H1 (cell line): ENCODE data around the gene TBX15. TPM values are rescaled to one million over a fixed set of nuclear protein-coding genes. Genes with fewer than 3 reads are reported as not detected.

Experiments
- CTCF ChIA-PET: fragments of 300-600 bp; sonication (Branson Sonifier 250); formaldehyde crosslinking; loops from one replicate; lab custom pipeline; 2021; ENCODE audit not compliant: partially characterized antibody; lab: Charles Lee
- POLR2A ChIA-PET: fragments of 300-600 bp; sonication (Branson Sonifier 250); formaldehyde crosslinking; loops from one replicate; lab custom pipeline; 2021; ENCODE audit warnings: inconsistent platforms; ENCODE audit not compliant: partially characterized antibody; lab: Charles Lee
- DNase-seq, 2 experiments: peaks; one replicate each; pipeline versions ENCODE4 v3.0.0 to v3.0.0-alpha.2; 2010 to 2022; ENCODE audit warnings: low spot score in 2 of 2, low read depth in 1 of 2, mixed read lengths in 1 of 2
- FAIRE-seq: peaks from 2 replicates; lab custom pipeline; 2011; peaks lifted over from hg19 to GRCh38; lab: Jason Lieb, UNC
- H2AFZ ChIP-seq: 2 replicates; pipeline ENCODE4 v1.8.1; 2012; ENCODE audit warnings: low read length, inconsistent platforms
- H2AK5ac ChIP-seq: 2 replicates; pipeline ENCODE4 v1.6.1; 2013; ENCODE audit warnings: low read depth, low read length
- H2BK120ac ChIP-seq: replicated peaks from 2 replicates; pipeline ENCODE3; 2013; ENCODE audit warnings: low read depth, low read length, inconsistent platforms
- H2BK12ac ChIP-seq: 2 replicates; pipeline ENCODE4 v1.6.1; 2013; ENCODE audit warnings: low read depth, low read length
- H2BK15ac ChIP-seq: 2 replicates; pipeline ENCODE4 v1.6.1; 2013; ENCODE audit warnings: low read length
- H2BK20ac ChIP-seq: 2 replicates; pipeline ENCODE4 v1.6.1; 2013; ENCODE audit warnings: low read length
- H2BK5ac ChIP-seq: 2 replicates; pipeline ENCODE4 v1.6.1; 2013; ENCODE audit warnings: low read depth, low read length
- H3K14ac ChIP-seq: 2 replicates; pipeline ENCODE4 v1.6.1; 2013; ENCODE audit warnings: inconsistent platforms; ENCODE audit not compliant: insufficient read length
- H3K18ac ChIP-seq: 2 replicates; pipeline ENCODE4 v1.6.1; 2013; ENCODE audit warnings: low read length; ENCODE audit errors: extremely low read depth
- H3K23ac ChIP-seq: 2 replicates; pipeline ENCODE4 v1.6.1; 2013; ENCODE audit warnings: inconsistent platforms; ENCODE audit not compliant: insufficient read length
- H3K23me2 ChIP-seq: 2 replicates; pipeline ENCODE4 v1.6.1; 2013; ENCODE audit warnings: low read depth, low read length
- H3K27ac ChIP-seq: 2 replicates; pipeline ENCODE4 v1.6.1; 2011; ENCODE audit warnings: low read depth, low read length, inconsistent platforms
- H3K27me3 ChIP-seq, 4 experiments: replicated peaks in 1 of 4; 1 replicate in 1 of 4; 2 replicates in 3 of 4; pipeline versions ENCODE4 v1.6.1 to v1.8.1; 2011 to 2013; ENCODE audit warnings: low read length in 3 of 4, mild to moderate bottlenecking in 3 of 4, inconsistent platforms in 2 of 4, mixed read lengths in 2 of 4, moderate library complexity in 1 of 4; ENCODE audit not compliant: control insufficient read depth in 3 of 4, insufficient read depth in 3 of 4; ENCODE audit errors: extremely low read depth in 1 of 4
- H3K36me3 ChIP-seq, 4 experiments: 2 replicates each; pipeline versions ENCODE4 v1.6.1 to v1.8.1; 2011 to 2013; ENCODE audit warnings: mild to moderate bottlenecking in 4 of 4, low read length in 3 of 4, moderate library complexity in 2 of 4, control low read depth in 1 of 4, inconsistent platforms in 1 of 4; ENCODE audit not compliant: insufficient read depth in 4 of 4, control insufficient read depth in 2 of 4
- H3K4ac ChIP-seq: replicated peaks from 2 replicates; pipeline ENCODE3; 2013; ENCODE audit warnings: low read length, low read depth, mixed read lengths, inconsistent platforms; ENCODE audit not compliant: insufficient read length
- H3K4me1 ChIP-seq, 4 experiments: replicated peaks in 1 of 4; 1 replicate in 1 of 4; 2 replicates in 3 of 4; pipeline versions ENCODE4 v1.6.1 to v1.8.1; 2011 to 2013; ENCODE audit warnings: low read length in 3 of 4, inconsistent platforms in 2 of 4, mixed read lengths in 1 of 4; ENCODE audit not compliant: insufficient read depth in 4 of 4, control insufficient read depth in 3 of 4
- H3K4me2 ChIP-seq, 2 experiments: 2 replicates each; pipeline versions ENCODE4 v1.6.1 to v1.8.1; 2011 to 2013; ENCODE audit warnings: low read depth in 2 of 2, low read length in 2 of 2, control low read depth in 1 of 2, inconsistent platforms in 1 of 2, mild to moderate bottlenecking in 1 of 2; ENCODE audit not compliant: insufficient read depth in 1 of 2
- H3K4me3 ChIP-seq, 4 experiments: fragments of 200-600, 300-600 bp in 1 of 4; sonication (generic), shearing (Covaris generic), sonication (Bioruptor Twin) in 1 of 4; 2 replicates each; pipeline versions ENCODE4 v1.5.1 to v1.8.1; 2011 to 2016; ENCODE audit warnings: low read length in 4 of 4, low read depth in 3 of 4, control low read depth in 2 of 4, inconsistent platforms in 2 of 4, mild to moderate bottlenecking in 2 of 4, mixed read lengths in 1 of 4, moderate library complexity in 1 of 4; ENCODE audit not compliant: insufficient read depth in 2 of 4; ENCODE audit errors: extremely low read depth in 1 of 4
- H3K56ac ChIP-seq: replicated peaks from 2 replicates; pipeline ENCODE3; 2013; ENCODE audit warnings: low read depth, mild to moderate bottlenecking, mixed read lengths, low read length, inconsistent platforms; ENCODE audit not compliant: insufficient read length
- H3K79me1 ChIP-seq: 2 replicates; pipeline ENCODE4 v1.6.1; 2013; ENCODE audit warnings: low read depth, low read length, control low read depth
- H3K79me2 ChIP-seq, 2 experiments: 2 replicates each; pipeline versions ENCODE4 v1.6.1 to v1.8.1; 2012 to 2013; ENCODE audit warnings: low read length in 2 of 2, mild to moderate bottlenecking in 2 of 2, inconsistent platforms in 1 of 2; ENCODE audit not compliant: insufficient read depth in 2 of 2, control insufficient read depth in 1 of 2
- H3K9ac ChIP-seq, 4 experiments: replicated peaks in 1 of 4; 1 replicate in 1 of 4; 2 replicates in 3 of 4; pipeline versions ENCODE4 v1.6.1 to v1.8.1; 2011 to 2013; ENCODE audit warnings: low read depth in 3 of 4, low read length in 3 of 4, control low read depth in 2 of 4, mild to moderate bottlenecking in 2 of 4, moderate library complexity in 2 of 4, inconsistent platforms in 1 of 4; ENCODE audit errors: extremely low read depth in 1 of 4
- H3K9me3 ChIP-seq, 2 experiments: 2 replicates each; pipeline versions ENCODE4 v1.6.1 to v1.8.1; 2012 to 2013; ENCODE audit warnings: mild to moderate bottlenecking in 2 of 2, moderate library complexity in 2 of 2, control low read depth in 1 of 2, inconsistent platforms in 1 of 2, low read depth in 1 of 2, low read length in 1 of 2, mixed read lengths in 1 of 2; ENCODE audit not compliant: insufficient read depth in 2 of 2
- H4K20me1 ChIP-seq, 2 experiments: replicated peaks in 1 of 2; 2 replicates each; pipeline versions ENCODE3 to v1.8.1; 2011 to 2013; ENCODE audit warnings: inconsistent platforms in 2 of 2, low read length in 2 of 2, mild to moderate bottlenecking in 1 of 2; ENCODE audit not compliant: insufficient read depth in 2 of 2, control insufficient read depth in 1 of 2
- H4K5ac ChIP-seq: 2 replicates; pipeline ENCODE4 v1.6.1; 2013; ENCODE audit warnings: low read length, low read depth, mixed read lengths, inconsistent platforms; ENCODE audit not compliant: insufficient read length
- H4K8ac ChIP-seq: 2 replicates; pipeline ENCODE4 v1.8.0; 2013; ENCODE audit warnings: mild to moderate bottlenecking, moderate library complexity, low read length, inconsistent platforms; ENCODE audit not compliant: insufficient read depth; ENCODE audit errors: extremely low read depth
- H4K91ac ChIP-seq: replicated peaks from 2 replicates; pipeline ENCODE3; 2013; ENCODE audit warnings: low read length, mixed read lengths, inconsistent platforms; ENCODE audit not compliant: insufficient read length
- BCL11A ChIP-seq, 2 experiments: IDR thresholded peaks; one replicate each; pipeline ENCODE4 v1.6.1; 2011; ENCODE audit warnings: low read depth in 2 of 2, low read length in 2 of 2, mild to moderate bottlenecking in 2 of 2
- CBX5 ChIP-seq: fragments of 300-800, 300-1000 bp; sonication (generic); IDR thresholded peaks from 2 replicates; pipeline ENCODE4 v1.7.1; 2016; ENCODE audit warnings: antibody characterized with exemption, low read length, low read depth
- HDAC6 ChIP-seq: IDR thresholded peaks from one replicate; pipeline ENCODE4 v1.7.1; 2012; ENCODE audit warnings: low read depth, mild to moderate bottlenecking, inconsistent platforms, low read length, moderate library complexity
- KDM4A ChIP-seq: IDR thresholded peaks from one replicate; pipeline ENCODE4 v1.7.1; 2012; ENCODE audit warnings: low read depth, mild to moderate bottlenecking, moderate library complexity, low read length, inconsistent platforms; ENCODE audit not compliant: severe bottlenecking
- KDM5A ChIP-seq: fragments of 200-600 bp; IDR thresholded peaks from 2 replicates; pipeline ENCODE4 v1.7.1; 2012; ENCODE audit warnings: mild to moderate bottlenecking, low read length, inconsistent platforms, mixed read lengths
- MAX ChIP-seq: IDR thresholded peaks from 2 replicates; pipeline ENCODE4 v1.6.1; 2012; ENCODE audit warnings: inconsistent platforms
- PHF8 ChIP-seq: fragments of 200-600 bp; sonication (generic); conservative IDR thresholded peaks from 2 replicates; pipeline ENCODE4 v1.7.1; 2012; ENCODE audit warnings: low read depth, mild to moderate bottlenecking, inconsistent platforms, low read length, moderate library complexity
- RNF2 ChIP-seq: fragments of 200-900, 300-1000 bp; sonication (generic); IDR thresholded peaks from 2 replicates; pipeline ENCODE4 v1.7.1; 2016; ENCODE audit warnings: borderline replicate concordance, low read depth, mild to moderate bottlenecking, antibody characterized with exemption, low read length; ENCODE audit not compliant: poor library complexity, severe bottlenecking; ENCODE audit errors: missing control alignments
- RXRA ChIP-seq: IDR thresholded peaks from 2 replicates; pipeline ENCODE4 v1.6.1; 2011; ENCODE audit warnings: low read depth, mild to moderate bottlenecking, low read length, moderate library complexity; ENCODE audit not compliant: insufficient read depth
- SP2 ChIP-seq: IDR thresholded peaks from 2 replicates; pipeline ENCODE4 v1.6.1; 2012; ENCODE audit warnings: mild to moderate bottlenecking, low read length, inconsistent platforms
- TAF1 ChIP-seq: IDR thresholded peaks from 2 replicates; pipeline ENCODE4 v1.6.1; 2011; ENCODE audit warnings: mild to moderate bottlenecking, low read depth, low read length
- TEAD4 ChIP-seq: IDR thresholded peaks from 2 replicates; pipeline ENCODE4 v1.6.1; 2012; ENCODE audit warnings: low read depth, low read length, inconsistent platforms, mixed read lengths
- polyA plus RNA-seq, 7 experiments: library from polyadenylated mRNA; depleted of rRNA in 3 of 7; stranded (reverse) in 5 of 7; unstranded in 2 of 7; fragments of >200 nt in 5 of 7; fragments of 200-250 nt in 2 of 7; gene quantifications; 1 replicate in 5 of 7; 2 replicates in 1 of 7; 4 replicates in 1 of 7; pipeline versions ENCODE4 v1.2.1 to v1.2.3, GENCODE V29; 2011 to 2013; ENCODE audit warnings: missing spikeins in 2 of 7, mixed read lengths in 2 of 7
- total RNA-seq: library from RNA; stranded (reverse); fragmentation: NEBNext Ultra II Directional; extraction: Animal tissue kit (Norgen Biotek cat#: 25700); gene quantifications from 2 replicates; pipeline ENCODE4 v1.2.1, GENCODE V29; 2021

TBX15 gene
- total and polyA plus RNA-seq, 2 of the 8 experiments (the other 6 are each of a cell fraction or from before 2014, with no cell fraction given), result 0.14 to 0.24 TPM

GRCh38 chr1:118926261-118926660, 61.9 kb downstream of the TBX15 start:
- H3K23ac ChIP-seq, result no peak overlapping the region
- no peak overlapping the region for H2BK120ac ChIP-seq
- no peaks in the 10 kb centered on the region for H3K23me2 ChIP-seq
- no peak overlapping the region for H3K4ac ChIP-seq
- no peaks in the 10 kb centered on the region for H4K20me1 ChIP-seq
- no peaks in the 10 kb centered on the region for H3K27me3 ChIP-seq
- no peaks in the 10 kb centered on the region for H3K79me2 ChIP-seq
- no peak overlapping the region for H2BK20ac ChIP-seq
- TF ChIP-seq TAF1, result no peak
- TF ChIP-seq MAX, result no peak
- no peak for TF ChIP-seq BCL11A (IDR thresholded peaks at IDR 0.05; ENCODE audit: low read depth in 2 of 2, low read length in 2 of 2)
- no peak for TF ChIP-seq SP2
- no peak for TF ChIP-seq HDAC6
- TF ChIP-seq CBX5, result no peak
- no peak for TF ChIP-seq RNF2
- TF ChIP-seq KDM4A, result no peak
- TF ChIP-seq TEAD4, result no peak
- TF ChIP-seq KDM5A, result no peak
- no peak for TF ChIP-seq PHF8
- no peak for TF ChIP-seq RXRA
- TF ChIP-seq, all 59 proteins: peak for 0
- no peak overlapping the region for H3K4me3 ChIP-seq
- H4K5ac ChIP-seq, result no peak overlapping the region
- no peak overlapping the region for H3K14ac ChIP-seq
- no peak overlapping the region for H3K4me2 ChIP-seq
- no peak overlapping the region for H2AK5ac ChIP-seq
- H2BK12ac ChIP-seq, result no peak overlapping the region
- peaks cover 0 to 2% (median 0%) of the 10 kb centered on the region in 4 experiments; a peak in 1 of 7 replicates for H3K4me1 ChIP-seq
- no peaks in the 10 kb centered on the region for H3K79me1 ChIP-seq
- ChIA-PET CTCF (no interaction called here), POLR2A (no interaction called here)
- H4K8ac ChIP-seq, result no peak overlapping the region
- no peak overlapping the region for H2AFZ ChIP-seq
- H3K9me3 ChIP-seq, result no peaks in the 10 kb centered on the region
- no peak overlapping the region for H2BK5ac ChIP-seq
- H4K91ac ChIP-seq, result no peak overlapping the region
- no peak overlapping the region for H3K9ac ChIP-seq
- no peak overlapping the region for H3K56ac ChIP-seq
- no peak overlapping the region for H3K18ac ChIP-seq
- FAIRE-seq (no peak), DNase-seq (no peak)
- H2BK15ac ChIP-seq, result no peak overlapping the region
- H3K36me3 ChIP-seq, result no peaks in the 10 kb centered on the region
- H3K27ac ChIP-seq, result no peak overlapping the region
